HG03159 (cell line): ENCODE measurements around the gene CPED1.
A peak's percentile ranks its signal among the peaks of the same experiment; 100 is the strongest.

Experiments
- ATAC-seq: cut with Tn5 transposase; IDR thresholded peaks from one replicate; pipeline ENCODE4 v1.9.1; 2021; ENCODE audit warnings: mild to moderate bottlenecking, moderate library complexity; ENCODE audit not compliant: unreplicated experiment

Gene CPED1

DNA sequence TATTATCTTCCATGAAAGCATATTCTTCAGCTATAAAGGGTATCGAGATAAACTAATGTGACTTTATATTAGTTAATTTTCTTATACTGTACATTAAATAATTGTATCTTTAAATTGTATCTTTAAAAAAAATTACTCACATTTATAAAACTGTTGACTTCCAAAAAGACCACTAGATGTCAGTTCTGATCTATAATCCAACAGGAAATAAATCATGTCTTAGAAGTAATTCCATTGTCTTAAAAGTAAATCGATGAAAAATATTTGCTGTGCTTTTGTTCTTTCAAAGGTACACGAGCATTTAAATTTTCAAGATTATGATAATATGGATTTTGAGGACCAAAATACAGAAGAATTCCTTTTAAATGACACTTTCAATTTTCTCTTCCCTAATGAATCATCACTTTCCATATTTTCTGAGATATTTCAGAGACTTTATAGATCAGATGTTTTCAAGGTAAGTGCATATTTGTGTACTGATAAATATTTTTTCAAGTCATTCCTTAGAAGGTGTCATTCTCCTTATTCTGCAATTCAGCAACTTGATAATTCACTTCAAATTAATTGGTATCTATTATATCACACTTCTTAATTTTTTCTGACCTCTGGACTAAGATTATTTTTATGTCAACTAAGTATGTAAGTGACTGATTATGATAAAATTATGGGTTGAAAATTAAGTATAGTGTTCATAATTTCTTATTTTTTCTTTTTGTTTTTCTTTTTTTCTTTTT is 138.5 kb downstream of the CPED1 start:
- ATAC-seq = no peak

DNA sequence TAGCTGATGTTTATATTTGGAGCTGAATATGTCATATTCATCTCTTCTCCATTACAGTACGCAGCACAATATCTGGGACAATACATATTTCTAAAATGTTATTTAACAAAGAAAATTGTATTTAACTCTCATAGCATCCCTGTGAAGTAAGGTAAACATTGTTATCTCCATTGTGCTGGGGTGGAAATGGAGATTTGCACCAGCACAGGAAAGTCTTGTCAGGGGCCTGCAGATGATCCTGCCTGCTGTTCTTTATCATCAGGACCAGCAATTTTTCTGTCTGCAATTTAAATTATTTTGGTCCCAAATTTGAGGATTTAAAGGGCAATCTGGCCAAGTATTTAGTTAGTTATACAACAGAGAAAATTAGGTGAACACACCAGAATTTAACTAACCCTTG is 144.4 kb downstream of the CPED1 start:
- ATAC-seq = no peak

DNA sequence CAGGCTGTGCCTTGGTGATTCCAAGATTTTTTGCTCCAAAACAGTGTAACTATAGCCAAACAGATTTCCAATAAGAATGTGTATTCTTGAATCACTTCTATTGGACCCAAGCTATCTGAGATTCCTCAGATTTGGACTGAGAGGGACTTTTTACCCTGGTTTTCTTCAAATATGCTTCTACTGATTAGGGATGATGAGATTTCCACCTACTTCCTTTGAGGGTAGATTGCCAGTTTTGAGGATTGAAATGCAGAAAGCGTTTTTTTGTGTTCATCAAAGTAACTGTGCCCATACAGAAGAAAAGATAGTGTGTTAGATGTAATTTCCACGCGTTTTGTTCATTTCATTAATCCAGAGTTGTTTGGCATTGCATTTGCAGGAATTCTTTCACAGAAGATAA is 144.9 kb downstream of the CPED1 start:
- ATAC-seq = no peak

DNA sequence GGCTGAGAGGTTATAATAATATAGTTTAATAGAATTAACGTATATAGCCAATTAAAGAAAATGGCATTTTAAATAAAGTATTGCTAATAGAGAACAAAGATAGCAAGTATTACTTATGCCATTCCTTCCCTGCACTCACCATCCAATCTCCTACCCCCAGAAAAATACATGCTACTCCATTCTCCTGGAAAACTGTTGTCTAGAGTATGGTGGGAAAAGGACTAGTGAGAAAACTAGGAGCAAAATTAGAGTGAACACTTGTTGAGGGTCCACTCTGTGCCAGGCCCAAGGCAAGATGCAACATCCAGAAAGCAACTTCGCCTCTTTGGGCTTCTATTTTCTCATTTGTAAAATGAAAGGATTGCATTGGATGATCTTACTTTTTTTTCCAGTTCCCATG is 149.1 kb downstream of the CPED1 start:
- ATAC-seq = no peak

DNA sequence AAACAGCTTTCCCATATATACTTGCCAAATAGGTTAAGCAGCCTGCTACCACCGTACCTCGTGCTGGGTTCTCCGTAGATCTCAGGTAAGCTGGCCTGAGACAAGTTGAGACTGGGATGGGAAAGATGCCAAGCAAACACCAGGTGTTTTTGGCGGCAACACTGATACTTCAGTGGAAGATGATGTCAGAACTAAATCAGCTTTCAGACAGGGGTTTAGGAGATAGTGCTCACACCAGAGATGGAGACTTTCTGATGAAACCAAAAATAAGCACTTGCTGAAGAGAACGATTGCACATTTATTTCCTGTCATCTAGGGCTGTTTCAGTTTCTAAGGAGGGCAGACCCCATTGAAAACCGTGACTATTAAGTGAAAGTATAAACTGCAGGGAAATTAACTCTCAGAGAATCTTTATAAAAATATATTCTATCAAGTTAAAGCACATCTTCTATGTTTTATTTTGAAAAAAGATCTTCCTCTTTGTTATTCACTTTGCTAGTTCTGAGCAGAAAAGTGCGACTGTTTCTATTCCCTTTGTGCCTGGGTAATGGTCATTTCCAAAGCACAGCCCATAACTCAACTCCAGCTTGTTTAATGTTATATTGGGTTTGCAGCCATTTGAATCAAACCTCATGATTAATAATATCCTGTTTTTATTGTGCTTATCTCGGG is 149.9 kb downstream of the CPED1 start:
- peak; percentile 100 for ATAC-seq

DNA sequence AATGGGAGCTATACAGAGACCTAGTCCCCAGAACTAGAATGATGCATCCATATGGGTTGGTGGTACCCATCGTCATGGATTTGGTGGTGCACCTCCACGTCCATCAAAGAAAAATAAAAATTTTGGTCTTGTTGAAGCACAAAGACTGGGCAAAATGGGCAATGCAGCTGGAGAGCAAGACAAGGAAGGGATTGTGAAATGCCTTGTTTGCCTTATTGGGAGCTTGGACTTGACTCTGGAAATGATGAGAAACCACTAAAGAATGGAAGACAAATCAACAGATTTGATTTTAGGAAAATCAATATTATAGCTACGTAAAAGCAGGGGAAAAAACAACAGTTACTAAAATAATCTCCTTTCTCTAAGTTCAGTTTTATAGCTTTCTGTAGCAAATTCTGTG is 150.9 kb downstream of the CPED1 start:
- ATAC-seq = no peak

DNA sequence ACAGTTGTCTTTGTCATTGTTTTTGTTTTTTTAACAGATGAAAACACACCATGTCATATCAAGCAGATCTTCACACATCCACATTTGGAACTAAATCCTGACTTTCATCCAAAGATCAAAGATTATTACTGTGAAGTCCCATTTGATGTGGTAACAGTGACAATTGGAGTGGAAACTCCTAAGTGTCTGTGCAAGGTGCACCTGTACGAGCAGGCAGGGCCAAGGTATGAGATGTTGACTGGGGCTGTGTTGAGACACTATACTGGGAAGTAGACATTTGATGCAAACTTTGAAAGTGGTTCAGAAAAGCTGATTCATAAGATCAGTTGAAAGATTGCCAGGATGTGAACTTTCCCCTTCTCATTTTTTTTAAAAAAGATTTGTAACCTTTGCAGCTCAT is 152.3 kb downstream of the CPED1 start:
- no peak for ATAC-seq

DNA sequence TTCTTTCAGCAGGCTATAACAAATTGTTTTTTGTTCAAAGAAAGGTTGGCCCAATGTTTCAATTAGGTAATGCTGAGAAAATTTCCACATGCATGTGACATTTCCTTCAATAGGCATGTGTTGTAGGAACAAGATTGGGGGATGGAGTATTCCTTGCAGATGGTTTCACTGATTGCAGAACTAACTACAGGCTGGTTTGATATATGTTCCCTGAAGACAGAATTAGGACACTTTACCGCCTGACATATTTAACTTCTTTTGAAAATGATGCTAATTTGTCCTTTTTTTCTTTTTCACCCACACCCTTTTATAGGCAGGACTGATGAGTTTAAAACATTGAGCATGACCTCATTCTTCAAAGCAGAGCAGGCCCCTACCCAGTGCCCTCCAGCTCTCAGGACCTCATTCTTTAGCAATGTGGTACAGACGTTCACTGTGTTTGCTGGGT is 163.3 kb downstream of the CPED1 start:
- no peak for ATAC-seq

DNA sequence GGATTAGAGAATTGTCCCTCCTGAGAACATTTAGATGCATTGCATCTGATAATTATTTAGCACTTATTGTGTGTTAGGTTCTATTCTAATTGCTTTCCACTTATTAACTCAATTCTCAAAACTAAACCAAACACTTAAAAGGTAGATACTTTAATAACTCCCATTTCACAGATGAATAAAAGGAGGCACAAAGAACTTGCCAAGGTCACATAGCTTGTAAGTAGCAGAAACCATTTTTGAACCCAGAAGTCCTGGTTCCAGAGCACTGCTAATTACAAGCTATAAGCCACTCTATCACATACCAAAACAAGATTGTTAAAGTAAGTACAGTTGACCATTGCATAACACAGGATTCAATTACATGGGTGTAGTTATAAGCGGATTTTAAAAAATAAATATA is 164.9 kb downstream of the CPED1 start:
- ATAC-seq = no peak

DNA sequence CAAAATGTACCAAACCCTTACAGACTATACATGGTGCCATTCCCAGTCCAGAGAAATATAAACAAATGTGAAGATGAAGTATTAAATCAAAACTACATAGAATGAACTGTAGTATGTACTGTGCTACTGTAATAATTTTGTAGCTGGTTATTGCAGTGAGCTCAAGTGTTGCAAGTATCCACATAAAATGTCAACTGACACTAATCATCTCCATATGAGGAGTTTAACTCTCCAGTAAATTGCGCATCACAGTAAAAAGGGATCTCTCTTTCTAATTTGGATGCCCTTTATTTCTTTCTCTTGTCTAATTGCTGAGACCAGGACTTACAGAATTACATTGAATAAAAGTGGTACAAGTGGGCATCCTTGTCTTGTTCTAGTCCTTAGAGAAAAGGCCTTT is 165.5 kb downstream of the CPED1 start:
- no peak for ATAC-seq

DNA sequence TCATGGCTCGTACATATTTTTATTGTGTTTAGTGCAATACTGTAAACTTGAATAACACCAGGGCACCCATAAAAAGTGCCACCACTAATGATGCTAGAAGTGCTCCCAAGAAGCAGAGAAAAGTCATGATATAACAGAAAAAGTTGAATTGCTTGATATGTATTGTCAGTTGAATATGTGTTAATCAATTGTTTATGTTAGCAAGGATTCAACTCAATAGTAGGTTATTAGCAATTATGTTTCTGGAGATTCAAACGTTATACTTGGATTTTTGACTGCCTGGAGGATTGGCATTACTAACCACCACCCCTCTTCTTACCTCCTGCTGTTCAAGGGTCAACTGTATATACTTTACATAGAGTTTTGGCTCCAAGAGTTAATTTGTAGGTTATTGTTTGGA is 168.3 kb downstream of the CPED1 start:
- ATAC-seq = no peak

DNA sequence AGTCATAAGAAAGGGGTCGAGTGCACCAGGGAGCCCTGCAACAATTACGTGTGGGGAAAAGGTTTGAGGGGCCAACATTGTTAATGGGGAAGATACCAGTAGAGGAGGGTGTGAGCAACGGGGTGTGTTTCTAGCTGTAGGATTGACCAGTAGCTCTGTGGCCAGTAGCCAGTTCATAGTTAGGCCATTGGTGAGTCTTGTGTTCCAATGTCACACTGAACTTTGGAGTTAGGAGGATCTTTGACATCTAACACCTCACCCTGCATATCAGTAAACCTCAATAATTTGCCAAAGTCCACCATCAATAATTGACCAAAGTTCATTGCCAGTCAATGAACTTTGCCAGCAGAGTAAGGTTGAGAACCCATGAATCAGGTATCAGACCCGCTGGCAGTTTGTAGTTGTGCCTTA is 168.8 kb downstream of the CPED1 start:
- ATAC-seq = no peak

DNA sequence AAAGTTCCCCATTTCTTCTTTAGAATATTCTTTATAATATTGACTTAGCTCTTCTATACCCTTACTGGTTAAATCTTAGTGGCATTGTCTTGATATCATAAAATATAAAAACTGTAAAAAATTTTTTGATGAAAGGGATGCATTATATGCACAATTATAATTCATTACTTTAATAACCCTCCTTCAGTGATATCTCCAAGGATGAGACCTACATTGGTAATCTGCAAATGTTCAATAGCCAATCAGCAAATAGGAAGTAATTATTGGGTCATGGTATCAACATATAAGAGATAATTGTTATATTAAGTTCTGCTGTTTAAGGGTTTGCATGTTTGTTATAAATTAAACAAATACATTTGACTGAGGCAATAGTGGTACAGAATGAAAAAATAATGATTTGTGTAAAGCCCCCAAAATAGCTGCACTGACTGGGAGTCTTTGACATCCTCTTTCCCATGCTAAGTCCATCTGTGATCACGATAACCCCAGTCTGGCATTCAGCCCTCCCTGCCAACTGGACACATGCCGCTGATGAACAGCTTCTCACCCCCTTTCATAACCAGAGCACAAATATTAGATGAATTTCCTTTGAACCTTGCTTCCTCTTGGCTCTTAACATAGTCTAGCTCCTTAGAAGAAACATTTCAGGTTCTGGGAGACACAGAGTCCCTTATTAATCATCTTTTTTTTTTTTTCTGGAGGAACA is 169.5 kb downstream of the CPED1 start:
- ATAC-seq = no peak

DNA sequence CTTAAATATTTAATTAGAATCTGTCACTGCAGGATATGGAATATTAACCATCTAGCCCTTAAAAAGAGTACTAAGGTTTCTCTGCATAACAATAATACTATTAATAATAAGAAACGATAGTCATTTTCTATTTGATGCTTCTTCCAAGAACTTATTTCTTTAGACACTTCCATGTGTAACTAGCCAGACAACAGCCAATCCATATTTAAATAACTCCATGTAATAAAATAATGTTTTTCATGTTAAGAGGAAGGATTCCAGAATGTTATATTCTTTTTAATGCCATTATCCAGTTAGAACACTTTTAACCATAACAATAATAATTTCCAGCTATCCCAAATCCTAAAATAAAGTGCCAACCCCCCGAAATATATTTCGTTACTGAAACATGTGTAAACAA is 170.2 kb downstream of the CPED1 start:
- ATAC-seq = no peak

DNA sequence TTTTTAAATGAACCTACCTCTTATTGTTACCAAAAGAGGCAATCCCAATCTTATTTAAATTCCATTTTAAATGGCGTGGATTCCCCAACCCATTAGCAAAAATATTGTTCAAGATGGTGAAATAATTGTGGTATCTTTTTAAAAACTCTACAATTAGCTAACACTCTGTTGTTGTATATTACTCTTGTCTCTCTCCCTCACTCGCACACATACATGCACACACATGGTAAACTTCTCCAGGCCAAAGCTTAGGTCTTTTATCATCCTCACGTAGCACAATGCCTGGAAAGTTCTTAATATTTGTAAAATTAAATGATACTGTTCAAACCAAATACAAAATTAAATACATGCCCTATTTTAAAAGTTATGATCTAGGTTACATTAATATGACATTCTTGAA is 171.0 kb downstream of the CPED1 start:
- ATAC-seq = no peak

DNA sequence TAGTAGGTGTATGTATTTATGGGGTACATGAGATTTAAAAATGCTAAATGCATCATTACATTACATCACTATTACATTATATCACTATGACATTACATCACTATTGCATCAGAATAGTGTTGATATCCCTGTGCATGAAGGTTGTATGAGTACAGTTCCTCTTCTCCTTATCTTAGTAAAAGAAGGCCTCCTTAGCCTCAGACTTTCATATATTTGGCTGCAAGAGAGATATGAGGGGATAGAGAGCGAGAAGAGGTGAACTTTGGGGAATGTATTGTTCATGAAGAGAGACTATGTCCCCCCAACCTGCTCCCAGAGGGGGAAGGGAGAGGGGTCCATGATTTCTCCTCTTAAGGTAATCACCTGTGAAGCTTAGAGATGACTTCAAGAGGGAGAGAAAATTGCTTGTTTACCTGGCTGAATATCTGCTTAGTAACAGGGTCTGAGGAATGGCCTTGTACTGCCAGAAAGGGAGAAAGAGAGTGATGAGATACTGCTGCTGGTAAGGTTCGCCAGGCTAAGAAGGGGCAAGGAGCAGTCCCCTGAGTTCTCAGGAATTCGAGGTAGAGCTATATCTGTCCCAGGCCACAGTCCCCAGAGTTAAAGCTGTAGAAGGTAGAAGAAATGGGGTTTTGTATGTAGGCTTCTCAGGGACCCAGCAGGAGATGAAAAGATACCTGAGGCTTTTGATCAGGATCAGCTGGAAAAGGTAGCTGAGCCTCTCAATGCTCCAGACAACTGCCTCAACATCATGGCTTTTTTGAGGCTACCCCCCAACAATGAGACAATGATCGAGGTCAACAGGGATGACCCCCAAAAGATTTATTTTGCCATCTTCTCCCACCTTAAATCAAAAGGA is 171.9 kb downstream of the CPED1 start:
- ATAC-seq = no peak

DNA sequence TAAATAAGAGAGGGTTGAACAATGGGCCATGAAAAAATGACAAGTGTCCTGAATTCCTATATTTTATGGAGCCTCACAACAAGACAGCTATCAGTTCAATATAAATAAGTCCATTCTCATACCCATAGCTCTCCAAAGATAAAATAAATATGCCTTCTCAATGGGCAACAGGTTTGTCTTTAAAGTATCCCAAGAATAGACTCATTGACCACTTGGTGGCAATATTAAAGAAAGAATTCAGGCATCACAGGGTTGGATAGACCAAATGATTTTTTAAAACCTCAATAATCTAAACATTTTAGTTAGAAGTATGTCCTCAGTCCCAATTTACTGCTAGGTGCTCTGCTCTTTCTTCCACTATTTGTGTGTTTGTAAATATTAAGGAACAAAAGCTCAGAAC is 175.2 kb downstream of the CPED1 start:
- ATAC-seq = no peak

DNA sequence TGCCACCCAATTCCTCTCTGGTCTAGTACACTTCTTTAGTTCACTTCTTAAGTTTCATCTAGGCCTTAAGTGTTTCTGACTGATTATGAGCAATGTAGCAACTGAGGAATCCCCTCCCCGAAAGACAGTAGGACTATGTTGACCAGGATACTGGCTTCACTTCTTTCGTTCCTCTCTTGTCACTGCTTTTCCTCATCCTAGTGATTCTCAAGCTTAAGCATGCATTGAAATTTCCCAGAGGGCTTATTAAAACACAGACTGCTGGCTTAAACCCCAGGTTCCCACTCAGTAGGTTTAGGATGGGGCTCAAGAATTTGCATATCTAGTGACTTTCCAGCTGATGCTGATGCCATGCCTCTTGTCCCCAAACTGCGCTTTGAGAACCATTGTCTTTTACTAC is 175.7 kb downstream of the CPED1 start:
- no peak for ATAC-seq

DNA sequence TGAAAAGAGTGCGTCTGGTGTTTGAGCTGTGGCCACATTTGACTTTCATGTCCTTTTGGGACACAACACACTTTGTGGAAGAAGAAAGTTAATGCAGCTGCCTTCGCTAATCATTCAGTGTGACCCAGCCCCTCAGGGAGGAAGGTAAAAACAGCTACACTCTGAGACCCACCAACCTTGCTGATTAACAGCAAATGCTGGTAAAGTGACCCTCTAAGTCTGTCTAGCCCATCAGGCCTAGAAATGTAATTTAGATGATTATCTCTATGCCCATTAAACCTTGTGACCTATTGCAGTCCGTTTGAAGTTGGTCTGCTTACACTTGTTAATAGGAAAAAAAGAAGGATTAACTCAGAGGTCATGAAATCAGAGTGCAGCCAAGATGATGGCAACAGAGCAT is 178.4 kb downstream of the CPED1 start:
- ATAC-seq = no peak

DNA sequence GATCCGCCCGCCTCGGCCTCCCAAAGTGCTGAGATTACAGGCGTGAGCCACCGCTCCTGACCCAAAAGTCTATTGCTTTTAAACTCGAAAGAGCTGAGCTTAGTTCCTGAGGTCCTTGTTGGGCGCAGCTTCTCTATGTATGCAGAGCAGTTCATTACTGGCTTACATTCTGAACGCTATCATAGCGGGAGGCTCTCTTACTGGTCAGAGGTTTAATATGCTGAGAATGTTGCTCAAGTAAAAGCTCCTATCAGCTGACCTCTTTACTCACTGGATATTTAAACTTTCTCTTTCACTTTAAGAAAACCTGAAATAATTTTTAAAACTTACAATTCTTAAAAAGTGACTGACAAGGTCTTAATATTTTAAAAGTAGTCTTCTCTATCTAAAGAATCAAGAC is 179.5 kb downstream of the CPED1 start:
- ATAC-seq = no peak

DNA sequence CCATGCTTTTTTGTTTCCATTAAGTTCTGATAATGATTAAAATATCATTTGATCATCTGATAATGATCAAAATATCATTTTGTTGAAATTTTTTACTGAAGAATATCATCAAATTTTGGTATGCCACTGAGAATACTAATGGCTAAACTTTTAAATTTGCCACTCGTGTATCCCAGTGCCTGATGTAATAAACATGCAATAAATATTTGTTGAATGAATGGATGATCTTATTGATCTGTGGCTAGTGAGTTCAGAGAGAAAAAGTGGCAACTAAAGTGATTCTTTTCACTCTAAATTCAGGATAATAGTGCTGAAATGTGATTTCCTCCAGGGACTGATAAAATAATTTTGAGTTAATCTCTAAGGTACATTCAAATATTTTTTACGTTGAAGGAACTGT is 181.0 kb downstream of the CPED1 start:
- ATAC-seq = no peak
